ENCODE data around the gene CARD8. TPM values are rescaled to one million over a fixed set of nuclear protein-coding genes. Genes with fewer than 3 reads are reported as not detected.

CARD8 gene, protein sequence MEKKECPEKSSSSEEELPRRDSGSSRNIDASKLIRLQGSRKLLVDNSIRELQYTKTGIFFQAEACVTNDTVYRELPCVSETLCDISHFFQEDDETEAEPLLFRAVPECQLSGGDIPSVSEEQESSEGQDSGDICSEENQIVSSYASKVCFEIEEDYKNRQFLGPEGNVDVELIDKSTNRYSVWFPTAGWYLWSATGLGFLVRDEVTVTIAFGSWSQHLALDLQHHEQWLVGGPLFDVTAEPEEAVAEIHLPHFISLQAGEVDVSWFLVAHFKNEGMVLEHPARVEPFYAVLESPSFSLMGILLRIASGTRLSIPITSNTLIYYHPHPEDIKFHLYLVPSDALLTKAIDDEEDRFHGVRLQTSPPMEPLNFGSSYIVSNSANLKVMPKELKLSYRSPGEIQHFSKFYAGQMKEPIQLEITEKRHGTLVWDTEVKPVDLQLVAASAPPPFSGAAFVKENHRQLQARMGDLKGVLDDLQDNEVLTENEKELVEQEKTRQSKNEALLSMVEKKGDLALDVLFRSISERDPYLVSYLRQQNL
- 6.3 and 14.7 TPM in 2 replicates for total RNA-seq

GRCh38 chr19:48255376-48256303, at the start of gene CARD8:
Gene CARD8 (minus strand): TSS chr19:48255912. CDS start chr19:48241020, 14,892 bp downstream.
- TF ChIP-seq, protein P1, sequence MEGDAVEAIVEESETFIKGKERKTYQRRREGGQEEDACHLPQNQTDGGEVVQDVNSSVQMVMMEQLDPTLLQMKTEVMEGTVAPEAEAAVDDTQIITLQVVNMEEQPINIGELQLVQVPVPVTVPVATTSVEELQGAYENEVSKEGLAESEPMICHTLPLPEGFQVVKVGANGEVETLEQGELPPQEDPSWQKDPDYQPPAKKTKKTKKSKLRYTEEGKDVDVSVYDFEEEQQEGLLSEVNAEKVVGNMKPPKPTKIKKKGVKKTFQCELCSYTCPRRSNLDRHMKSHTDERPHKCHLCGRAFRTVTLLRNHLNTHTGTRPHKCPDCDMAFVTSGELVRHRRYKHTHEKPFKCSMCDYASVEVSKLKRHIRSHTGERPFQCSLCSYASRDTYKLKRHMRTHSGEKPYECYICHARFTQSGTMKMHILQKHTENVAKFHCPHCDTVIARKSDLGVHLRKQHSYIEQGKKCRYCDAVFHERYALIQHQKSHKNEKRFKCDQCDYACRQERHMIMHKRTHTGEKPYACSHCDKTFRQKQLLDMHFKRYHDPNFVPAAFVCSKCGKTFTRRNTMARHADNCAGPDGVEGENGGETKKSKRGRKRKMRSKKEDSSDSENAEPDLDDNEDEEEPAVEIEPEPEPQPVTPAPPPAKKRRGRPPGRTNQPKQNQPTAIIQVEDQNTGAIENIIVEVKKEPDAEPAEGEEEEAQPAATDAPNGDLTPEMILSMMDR (conservative IDR thresholded peaks at IDR 0.05; ENCODE audit: low read depth, low read length) = peak; percentile 13

GRCh38 chr19:48303866-48304265, 48.2 kb upstream of the CARD8 start:
- TF ChIP-seq, protein P1 (conservative IDR thresholded peaks at IDR 0.05; ENCODE audit: low read depth, low read length) = no peak
- no peak for DNase-seq (ENCODE audit: low read depth)
- no peak overlapping the region for H3K4me3 ChIP-seq (ENCODE audit: low read depth, low read length)

More at GRCh38 chr19:48255376-48256303, at the start of gene CARD8:
- H3K4me3 ChIP-seq (ENCODE audit: low read depth, low read length) = peak within 1 kb of the TSS; percentile 94
- DNase-seq (ENCODE audit: low read depth) = peak; percentile 70

DNA sequence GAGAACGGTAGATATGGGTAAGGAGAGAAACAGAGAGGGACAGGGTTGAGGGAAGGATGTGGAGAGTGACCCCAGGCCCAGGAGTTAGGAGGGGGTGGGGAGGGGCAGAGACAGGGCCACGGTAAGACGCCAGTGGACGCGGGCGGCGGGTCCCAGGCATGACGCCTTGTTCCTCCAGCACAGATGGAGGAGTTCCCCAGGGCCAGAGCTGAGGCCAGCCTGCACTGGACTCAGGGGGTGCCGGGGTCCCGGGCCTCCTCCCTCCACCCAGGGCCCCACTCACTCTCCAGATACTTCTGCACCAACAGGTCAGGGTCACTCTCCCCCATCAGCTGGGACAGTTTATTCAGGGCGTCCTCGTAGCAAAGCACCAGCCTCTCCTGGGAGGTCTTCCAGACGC, 47.7 kb upstream of the CARD8 start:
- TF ChIP-seq, protein P1 (conservative IDR thresholded peaks at IDR 0.05; ENCODE audit: low read depth, low read length) = no peak
- no peak for DNase-seq (ENCODE audit: low read depth)
- no peak overlapping the region for H3K4me3 ChIP-seq (ENCODE audit: low read depth, low read length)

DNA sequence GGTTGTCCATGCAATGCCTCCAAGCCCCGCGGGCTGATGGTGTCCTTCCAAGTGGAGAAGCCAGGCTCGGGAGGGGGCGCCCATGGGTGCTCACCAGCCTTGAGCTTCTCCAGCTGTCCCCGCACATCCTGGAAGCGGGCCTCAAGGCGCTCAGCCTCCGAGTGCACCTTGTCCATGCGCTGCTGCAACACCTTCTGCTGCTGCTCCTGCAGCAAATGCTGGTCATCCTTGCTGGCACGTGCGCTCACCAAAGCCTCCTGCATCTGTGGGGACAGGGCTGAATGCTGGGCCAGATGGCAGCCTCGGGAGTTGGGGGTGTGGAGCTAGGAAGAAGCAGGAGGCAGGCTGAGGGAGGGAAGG, 46.9 kb upstream of the CARD8 start:
- TF ChIP-seq, protein P1 (conservative IDR thresholded peaks at IDR 0.05; ENCODE audit: low read depth, low read length) = no peak
- DNase-seq (ENCODE audit: low read depth) = no peak
- H3K4me3 ChIP-seq (ENCODE audit: low read depth, low read length) = no peak overlapping the region

DNA sequence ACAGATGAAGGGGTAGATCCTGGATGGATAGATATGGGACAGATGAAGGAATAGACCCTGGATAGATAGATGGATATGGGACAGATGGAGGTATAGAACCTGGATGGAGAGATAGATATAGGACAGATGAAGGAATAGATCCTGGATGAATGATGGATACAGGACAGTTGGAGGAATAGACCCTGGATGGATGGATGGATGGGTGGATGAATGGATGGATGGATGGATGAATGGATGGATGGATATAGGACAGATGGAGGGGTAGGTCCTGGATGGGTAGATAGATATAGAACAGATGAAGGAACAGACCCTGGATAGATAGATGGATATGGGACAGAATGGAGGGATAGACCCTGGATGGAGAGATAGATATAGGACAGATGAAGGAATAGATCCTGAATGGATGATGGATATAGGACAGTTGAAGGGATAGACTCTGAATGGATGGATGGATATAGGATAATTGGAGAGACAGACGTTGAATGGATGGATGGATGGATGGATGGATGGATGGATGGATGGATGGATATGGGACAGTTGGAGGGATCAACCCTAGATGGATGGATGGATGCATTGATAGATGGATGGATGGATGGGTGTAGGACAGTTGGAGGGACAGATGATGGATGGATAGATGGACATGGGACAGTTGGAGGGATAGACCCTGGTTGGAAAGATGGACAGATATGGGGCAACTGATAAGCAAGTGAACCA, 46.3 kb upstream of the CARD8 start:
- no peak for DNase-seq (ENCODE audit: low read depth)

DNA sequence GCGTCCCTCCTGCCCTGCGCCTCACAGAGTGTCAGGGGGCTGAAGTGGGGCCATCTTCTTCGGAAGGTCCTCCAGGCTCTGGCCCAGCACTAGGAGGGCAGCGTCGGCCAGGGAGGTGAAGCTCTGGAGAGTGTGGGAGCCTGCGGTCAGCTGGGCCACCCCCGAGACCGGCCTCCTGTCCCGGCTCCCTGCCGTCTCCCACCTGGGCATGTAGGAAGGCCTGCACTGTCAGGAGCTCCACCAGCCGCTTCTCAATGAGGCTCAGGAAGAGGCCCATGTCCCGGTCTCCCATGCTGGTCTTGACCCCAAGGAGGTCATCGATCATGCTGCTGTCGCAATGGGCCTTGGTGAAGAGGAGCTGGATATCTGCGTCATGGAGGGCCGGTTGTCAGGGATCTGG, 42.3 kb upstream of the CARD8 start:
- DNase-seq (ENCODE audit: low read depth) = no peak

More for the DNA sequence above, 46.3 kb upstream of the CARD8 start:
- H3K4me3 ChIP-seq (ENCODE audit: low read depth, low read length) = no peak overlapping the region
- TF ChIP-seq, protein P1 (conservative IDR thresholded peaks at IDR 0.05; ENCODE audit: low read depth, low read length) = no peak

More for the DNA sequence above, 42.3 kb upstream of the CARD8 start:
- TF ChIP-seq, protein P1 (conservative IDR thresholded peaks at IDR 0.05; ENCODE audit: low read depth, low read length) = no peak
- no peak overlapping the region for H3K4me3 ChIP-seq (ENCODE audit: low read depth, low read length)
